Progenitor cell of endocrine pancreas (in vitro differentiated cells): ENCODE measurements around the gene RCOR3. TPM values are rescaled to one million over a fixed set of nuclear protein-coding genes. Genes with fewer than 3 reads are reported as not detected.
"Not testable (repeated sequence)": the region's sequence is repeated elsewhere in the genome, so short reads cannot be mapped to it uniquely, and the experiment has no call there.

Experiments used
- DNase-seq: peaks from one replicate; pipeline ENCODE4 v3.0.0; 2021; ENCODE audit warnings: low spot score; ENCODE audit not compliant: unreplicated experiment
- H3K27ac Mint-ChIP-seq: 2 replicates; pipeline ENCODE4 v1.8.0; 2021; ENCODE audit warnings: mild to moderate bottlenecking, moderate library complexity, mixed read lengths
- H3K27me3 Mint-ChIP-seq: 2 replicates; pipeline ENCODE4 v1.8.0; 2021; ENCODE audit warnings: mixed read lengths
- H3K36me3 Mint-ChIP-seq: 2 replicates; pipeline ENCODE4 v1.8.0; 2022; ENCODE audit warnings: mixed read lengths; ENCODE audit not compliant: insufficient read depth
- H3K4me1 Mint-ChIP-seq: 2 replicates; pipeline ENCODE4 v1.8.0; 2021; ENCODE audit warnings: low read depth, mixed read lengths
- H3K4me3 Mint-ChIP-seq: 2 replicates; pipeline ENCODE4 v1.8.0; 2021; ENCODE audit warnings: low read depth, mild to moderate bottlenecking, moderate library complexity, mixed read lengths
- H3K9me3 Mint-ChIP-seq: 2 replicates; pipeline ENCODE4 v1.8.0; 2021; ENCODE audit warnings: low read depth, mixed read lengths
- total RNA-seq: library from RNA; stranded (reverse); gene quantifications from 2 replicates; pipeline ENCODE4 v1.2.1, GENCODE V29; 2021
- TF ChIP-seq, protein P1 (sequence below): fragments of 200-600 bp; sonication (generic); IDR thresholded peaks from one replicate; pipeline ENCODE4 v1.5.0; 2021; ENCODE audit warnings: antibody characterized with exemption, mild to moderate bottlenecking; ENCODE audit not compliant: unreplicated experiment

Gene RCOR3
- total RNA-seq, 1 donor from 2014 or later: 63.0 TPM

DNA sequence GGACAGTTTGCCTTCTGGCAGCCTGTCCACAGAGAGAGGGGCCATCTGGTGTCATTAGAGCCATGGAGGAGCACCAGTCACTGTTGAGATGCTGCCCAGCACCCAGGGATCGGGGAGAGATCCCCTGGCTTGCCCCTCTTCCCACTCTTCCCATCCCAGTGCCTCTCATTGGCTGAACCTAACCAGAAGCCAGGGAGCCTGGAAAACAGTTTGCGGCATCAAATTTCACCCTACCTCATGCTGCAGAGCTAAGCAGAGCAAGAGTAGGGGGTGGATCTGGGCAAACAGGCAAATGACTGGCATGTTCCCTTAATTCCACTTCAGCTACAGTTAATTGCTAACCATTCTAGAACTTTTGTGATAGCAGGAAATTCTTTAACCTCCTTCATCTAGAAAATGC lies 86.6 kb downstream of the RCOR3 start:
- Mint-ChIP-seq H3K4me3 (no peak overlapping the region), H3K27me3 (no peaks in the 10 kb centered on the region), H3K4me1 (peaks cover 10% of the 10 kb centered on the region), H3K9me3 (no peaks in the 10 kb centered on the region), H3K27ac (no peak overlapping the region), H3K36me3 (no peaks in the 10 kb centered on the region)
- no peak for DNase-seq
- TF ChIP-seq, protein P1, sequence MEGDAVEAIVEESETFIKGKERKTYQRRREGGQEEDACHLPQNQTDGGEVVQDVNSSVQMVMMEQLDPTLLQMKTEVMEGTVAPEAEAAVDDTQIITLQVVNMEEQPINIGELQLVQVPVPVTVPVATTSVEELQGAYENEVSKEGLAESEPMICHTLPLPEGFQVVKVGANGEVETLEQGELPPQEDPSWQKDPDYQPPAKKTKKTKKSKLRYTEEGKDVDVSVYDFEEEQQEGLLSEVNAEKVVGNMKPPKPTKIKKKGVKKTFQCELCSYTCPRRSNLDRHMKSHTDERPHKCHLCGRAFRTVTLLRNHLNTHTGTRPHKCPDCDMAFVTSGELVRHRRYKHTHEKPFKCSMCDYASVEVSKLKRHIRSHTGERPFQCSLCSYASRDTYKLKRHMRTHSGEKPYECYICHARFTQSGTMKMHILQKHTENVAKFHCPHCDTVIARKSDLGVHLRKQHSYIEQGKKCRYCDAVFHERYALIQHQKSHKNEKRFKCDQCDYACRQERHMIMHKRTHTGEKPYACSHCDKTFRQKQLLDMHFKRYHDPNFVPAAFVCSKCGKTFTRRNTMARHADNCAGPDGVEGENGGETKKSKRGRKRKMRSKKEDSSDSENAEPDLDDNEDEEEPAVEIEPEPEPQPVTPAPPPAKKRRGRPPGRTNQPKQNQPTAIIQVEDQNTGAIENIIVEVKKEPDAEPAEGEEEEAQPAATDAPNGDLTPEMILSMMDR: no peak

DNA sequence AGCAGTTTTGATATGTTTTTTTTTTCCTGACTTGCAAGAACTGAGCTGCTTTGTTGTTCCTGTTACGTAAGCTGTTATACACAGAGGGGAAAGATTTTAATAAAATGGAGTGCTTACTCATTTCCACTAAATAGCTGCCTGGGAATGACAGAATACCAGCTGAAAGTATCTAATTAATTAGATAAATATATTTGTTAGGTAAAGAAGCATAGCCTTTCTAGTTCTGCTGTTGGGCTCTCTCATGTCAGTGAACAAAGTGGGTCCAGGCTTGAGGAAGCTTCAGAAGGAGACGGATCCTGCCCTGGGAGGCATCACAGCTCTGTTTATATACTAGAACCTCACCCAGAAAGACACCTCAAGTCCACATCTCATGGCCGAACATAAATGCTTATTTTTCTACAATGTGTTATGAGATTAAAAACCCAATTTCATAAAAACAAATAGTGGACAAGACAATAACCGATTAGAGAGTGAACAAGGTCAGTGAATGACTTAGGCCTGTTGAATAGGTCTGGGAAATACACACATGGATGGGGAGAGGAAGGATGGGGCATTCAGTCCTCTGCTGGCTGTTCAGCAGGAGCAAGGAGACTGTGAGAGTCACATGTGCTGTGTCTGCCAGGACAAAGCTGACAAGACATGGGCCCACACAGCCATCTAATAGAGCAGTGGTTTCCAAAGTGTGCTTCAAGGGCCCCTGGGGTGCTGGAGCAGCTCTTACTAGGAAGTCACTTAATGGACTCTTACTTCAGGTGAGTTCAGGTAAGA lies 88.1 kb downstream of the RCOR3 start:
- no peak for DNase-seq
- TF ChIP-seq, protein P1: no peak
- Mint-ChIP-seq H3K27ac (no peak overlapping the region), H3K4me3 (no peak overlapping the region), H3K27me3 (no peaks in the 10 kb centered on the region), H3K36me3 (peaks cover 5% of the 10 kb centered on the region), H3K9me3 (peaks cover 9% of the 10 kb centered on the region), H3K4me1 (peaks cover 10% of the 10 kb centered on the region)

DNA sequence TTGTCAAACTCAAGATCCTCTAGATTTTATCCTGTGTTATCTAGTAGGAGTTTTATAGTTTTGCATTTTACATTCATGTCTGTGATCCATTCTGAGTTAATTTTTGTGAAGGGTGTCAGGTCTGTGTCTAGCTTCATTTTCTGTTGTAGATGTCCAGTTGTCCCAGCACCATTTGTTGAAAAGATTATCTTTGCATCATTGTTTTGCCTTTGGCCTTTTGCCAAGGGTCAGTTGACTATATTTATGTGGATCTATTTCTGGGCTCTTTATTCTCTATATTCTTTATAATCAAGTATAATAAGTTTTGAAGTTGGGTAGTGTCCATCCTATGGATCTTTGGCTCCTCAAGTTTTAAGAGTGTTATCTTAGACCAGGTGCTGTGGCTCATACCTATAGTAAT lies 89.4 kb downstream of the RCOR3 start:
- Mint-ChIP-seq H3K4me3 (no peak overlapping the region), H3K9me3 (peaks cover 13% of the 10 kb centered on the region), H3K36me3 (peaks cover 5% of the 10 kb centered on the region), H3K27me3 (no peaks in the 10 kb centered on the region), H3K27ac (no peak overlapping the region), H3K4me1 (peaks cover 10% of the 10 kb centered on the region)
- DNase-seq: no peak
- TF ChIP-seq, protein P1: no peak

DNA sequence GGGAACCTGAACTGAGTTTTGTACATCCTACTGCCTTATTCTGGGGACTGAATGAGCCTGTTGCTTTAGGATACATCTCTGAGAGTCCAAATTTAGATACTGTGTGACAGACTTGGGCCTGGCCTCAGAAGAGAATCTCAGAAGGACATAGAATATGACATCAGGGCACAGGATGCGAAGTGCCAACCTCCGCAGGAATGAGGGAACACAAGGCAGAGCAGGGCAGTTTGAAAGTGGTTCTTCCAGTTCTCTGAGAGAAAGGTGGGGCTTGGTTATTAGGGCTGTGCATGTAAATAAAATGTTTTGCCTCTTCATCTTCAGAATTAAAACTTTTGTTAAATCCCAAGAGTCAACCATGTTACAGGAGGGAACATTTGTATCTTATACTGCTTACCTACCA lies 90.6 kb downstream of the RCOR3 start:
- Mint-ChIP-seq H3K4me3 (no peak overlapping the region), H3K27ac (no peak overlapping the region)

DNA sequence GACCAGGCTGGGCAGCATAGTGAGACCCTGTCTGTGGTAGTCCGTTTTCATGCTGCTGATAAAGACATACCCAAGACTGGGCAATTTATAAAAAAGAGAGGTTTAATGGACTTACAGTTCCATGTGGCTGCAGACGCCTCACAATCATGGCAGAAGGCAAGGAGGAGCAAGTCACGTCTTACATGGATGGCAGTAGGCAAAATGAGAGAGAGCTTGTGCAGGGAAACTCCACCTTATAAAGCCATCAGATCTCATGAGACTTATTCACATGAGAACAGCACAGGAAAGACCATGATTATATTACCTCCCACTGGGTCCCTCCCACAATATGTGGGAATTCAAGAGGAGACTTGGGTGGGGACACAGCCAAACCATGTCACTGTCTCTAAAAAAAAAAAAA lies 92.9 kb downstream of the RCOR3 start:
- H3K4me3 Mint-ChIP-seq, H3K27ac Mint-ChIP-seq, DNase-seq, H3K27me3 Mint-ChIP-seq, H3K36me3 Mint-ChIP-seq, H3K4me1 Mint-ChIP-seq: not testable (repeated sequence)
- peaks cover 13% of the 10 kb centered on the region for H3K9me3 Mint-ChIP-seq

More for the DNA sequence above, 90.6 kb downstream of the RCOR3 start:
- H3K27me3 Mint-ChIP-seq: no peaks in the 10 kb centered on the region
- H3K36me3 Mint-ChIP-seq: peaks cover 5% of the 10 kb centered on the region
- TF ChIP-seq, protein P1: no peak
- DNase-seq: no peak
- peaks cover 10% of the 10 kb centered on the region for H3K4me1 Mint-ChIP-seq
- peaks cover 13% of the 10 kb centered on the region for H3K9me3 Mint-ChIP-seq

DNA sequence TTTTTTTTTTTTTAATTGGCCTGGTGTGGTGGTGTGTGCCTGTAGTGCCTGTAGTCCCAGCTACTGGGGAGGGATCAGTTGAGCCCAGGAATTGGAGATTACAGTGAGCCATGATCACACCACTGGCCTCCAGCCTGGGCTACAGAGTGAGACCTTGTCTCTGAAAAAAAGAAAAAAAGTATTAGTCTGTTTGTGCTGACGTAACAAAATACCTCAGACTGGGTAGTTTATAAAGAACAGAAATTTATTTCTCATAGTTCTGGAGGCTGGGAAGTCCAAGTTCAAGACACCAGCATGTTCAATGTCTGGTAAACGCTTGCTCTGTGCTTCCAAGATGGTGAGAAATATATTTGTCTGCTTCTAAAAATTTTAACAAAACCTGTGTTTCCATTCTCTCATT lies 93.3 kb downstream of the RCOR3 start:
- Mint-ChIP-seq H3K27me3 (no peaks in the 10 kb centered on the region), H3K27ac (no peak overlapping the region), H3K4me1 (peaks cover 5% of the 10 kb centered on the region), H3K36me3 (peaks cover 5% of the 10 kb centered on the region), H3K4me3 (no peak overlapping the region), H3K9me3 (peaks cover 13% of the 10 kb centered on the region)
- TF ChIP-seq, protein P1: no peak
- no peak for DNase-seq
